ENCODE measurements around the gene SMIM45.

DNA sequence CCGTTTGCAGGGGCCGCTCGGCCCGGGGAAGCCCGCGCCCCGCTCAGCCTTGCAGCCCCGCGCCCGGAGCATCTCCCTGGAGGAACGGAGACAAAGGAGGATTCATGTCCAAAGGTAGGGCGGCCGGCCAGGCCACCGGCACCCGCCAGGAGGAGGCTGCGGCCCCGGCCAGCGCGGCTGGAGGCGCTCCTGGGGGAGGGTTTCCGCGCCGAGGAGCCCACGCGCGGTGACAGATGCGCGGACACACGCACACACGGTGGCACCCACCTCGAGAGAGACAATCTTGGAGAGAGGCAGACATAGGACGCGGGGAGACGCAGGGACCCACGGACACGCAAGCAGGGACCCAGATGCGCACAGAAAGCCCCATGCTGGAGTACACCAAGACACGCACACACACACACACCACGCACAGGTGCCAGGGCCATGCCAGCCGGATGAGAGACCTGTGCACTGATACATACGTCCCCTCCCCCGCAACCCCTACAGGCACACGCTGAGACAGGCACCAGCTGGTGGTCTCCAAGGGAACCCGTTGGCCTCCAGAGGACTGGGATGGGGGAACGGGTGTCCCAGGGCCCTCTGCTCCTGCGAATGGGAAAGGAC, 25.1 kb downstream of the SMIM45 start:
- TF ChIP-seq RAD21 (IDR thresholded peaks at IDR 0.05; ENCODE audit: low read depth) (no peak), TAF1 (IDR thresholded peaks at IDR 0.05; ENCODE audit: low read depth) (no peak), ZBTB7A (IDR thresholded peaks at IDR 0.05; ENCODE audit: low read depth) (no peak), TEAD4 (IDR thresholded peaks at IDR 0.05) (no peak), EP300 (IDR thresholded peaks at IDR 0.05; ENCODE audit: borderline replicate concordance) (no peak), CEBPB (IDR thresholded peaks at IDR 0.05) (no peak), FOXM1 (IDR thresholded peaks at IDR 0.05; ENCODE audit: borderline replicate concordance, low read depth) (no peak), EGR1 (IDR thresholded peaks at IDR 0.05) (no peak), NFIC (IDR thresholded peaks at IDR 0.05) (no peak), YY1 (IDR thresholded peaks at IDR 0.05; ENCODE audit: low read depth) (no peak), CREB1 (IDR thresholded peaks at IDR 0.05; ENCODE audit: low read depth) (no peak)
- TF ChIP-seq, protein P1, sequence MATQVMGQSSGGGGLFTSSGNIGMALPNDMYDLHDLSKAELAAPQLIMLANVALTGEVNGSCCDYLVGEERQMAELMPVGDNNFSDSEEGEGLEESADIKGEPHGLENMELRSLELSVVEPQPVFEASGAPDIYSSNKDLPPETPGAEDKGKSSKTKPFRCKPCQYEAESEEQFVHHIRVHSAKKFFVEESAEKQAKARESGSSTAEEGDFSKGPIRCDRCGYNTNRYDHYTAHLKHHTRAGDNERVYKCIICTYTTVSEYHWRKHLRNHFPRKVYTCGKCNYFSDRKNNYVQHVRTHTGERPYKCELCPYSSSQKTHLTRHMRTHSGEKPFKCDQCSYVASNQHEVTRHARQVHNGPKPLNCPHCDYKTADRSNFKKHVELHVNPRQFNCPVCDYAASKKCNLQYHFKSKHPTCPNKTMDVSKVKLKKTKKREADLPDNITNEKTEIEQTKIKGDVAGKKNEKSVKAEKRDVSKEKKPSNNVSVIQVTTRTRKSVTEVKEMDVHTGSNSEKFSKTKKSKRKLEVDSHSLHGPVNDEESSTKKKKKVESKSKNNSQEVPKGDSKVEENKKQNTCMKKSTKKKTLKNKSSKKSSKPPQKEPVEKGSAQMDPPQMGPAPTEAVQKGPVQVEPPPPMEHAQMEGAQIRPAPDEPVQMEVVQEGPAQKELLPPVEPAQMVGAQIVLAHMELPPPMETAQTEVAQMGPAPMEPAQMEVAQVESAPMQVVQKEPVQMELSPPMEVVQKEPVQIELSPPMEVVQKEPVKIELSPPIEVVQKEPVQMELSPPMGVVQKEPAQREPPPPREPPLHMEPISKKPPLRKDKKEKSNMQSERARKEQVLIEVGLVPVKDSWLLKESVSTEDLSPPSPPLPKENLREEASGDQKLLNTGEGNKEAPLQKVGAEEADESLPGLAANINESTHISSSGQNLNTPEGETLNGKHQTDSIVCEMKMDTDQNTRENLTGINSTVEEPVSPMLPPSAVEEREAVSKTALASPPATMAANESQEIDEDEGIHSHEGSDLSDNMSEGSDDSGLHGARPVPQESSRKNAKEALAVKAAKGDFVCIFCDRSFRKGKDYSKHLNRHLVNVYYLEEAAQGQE (IDR thresholded peaks at IDR 0.05; ENCODE audit: low read depth) = no peak
- TF ChIP-seq, protein P2, sequence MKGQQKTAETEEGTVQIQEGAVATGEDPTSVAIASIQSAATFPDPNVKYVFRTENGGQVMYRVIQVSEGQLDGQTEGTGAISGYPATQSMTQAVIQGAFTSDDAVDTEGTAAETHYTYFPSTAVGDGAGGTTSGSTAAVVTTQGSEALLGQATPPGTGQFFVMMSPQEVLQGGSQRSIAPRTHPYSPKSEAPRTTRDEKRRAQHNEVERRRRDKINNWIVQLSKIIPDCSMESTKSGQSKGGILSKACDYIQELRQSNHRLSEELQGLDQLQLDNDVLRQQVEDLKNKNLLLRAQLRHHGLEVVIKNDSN (IDR thresholded peaks at IDR 0.05) = no peak
- TF ChIP-seq, protein P3, sequence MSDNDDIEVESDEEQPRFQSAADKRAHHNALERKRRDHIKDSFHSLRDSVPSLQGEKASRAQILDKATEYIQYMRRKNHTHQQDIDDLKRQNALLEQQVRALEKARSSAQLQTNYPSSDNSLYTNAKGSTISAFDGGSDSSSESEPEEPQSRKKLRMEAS (IDR thresholded peaks at IDR 0.05) = no peak
